ENCODE measurements around the gene SBF2.

Gene SBF2

GRCh38 chr11:10181811-10182210 is 112.2 kb downstream of the SBF2 start:
- TF ChIP-seq, protein P1, sequence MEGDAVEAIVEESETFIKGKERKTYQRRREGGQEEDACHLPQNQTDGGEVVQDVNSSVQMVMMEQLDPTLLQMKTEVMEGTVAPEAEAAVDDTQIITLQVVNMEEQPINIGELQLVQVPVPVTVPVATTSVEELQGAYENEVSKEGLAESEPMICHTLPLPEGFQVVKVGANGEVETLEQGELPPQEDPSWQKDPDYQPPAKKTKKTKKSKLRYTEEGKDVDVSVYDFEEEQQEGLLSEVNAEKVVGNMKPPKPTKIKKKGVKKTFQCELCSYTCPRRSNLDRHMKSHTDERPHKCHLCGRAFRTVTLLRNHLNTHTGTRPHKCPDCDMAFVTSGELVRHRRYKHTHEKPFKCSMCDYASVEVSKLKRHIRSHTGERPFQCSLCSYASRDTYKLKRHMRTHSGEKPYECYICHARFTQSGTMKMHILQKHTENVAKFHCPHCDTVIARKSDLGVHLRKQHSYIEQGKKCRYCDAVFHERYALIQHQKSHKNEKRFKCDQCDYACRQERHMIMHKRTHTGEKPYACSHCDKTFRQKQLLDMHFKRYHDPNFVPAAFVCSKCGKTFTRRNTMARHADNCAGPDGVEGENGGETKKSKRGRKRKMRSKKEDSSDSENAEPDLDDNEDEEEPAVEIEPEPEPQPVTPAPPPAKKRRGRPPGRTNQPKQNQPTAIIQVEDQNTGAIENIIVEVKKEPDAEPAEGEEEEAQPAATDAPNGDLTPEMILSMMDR (IDR thresholded peaks at IDR 0.05; ENCODE audit: insufficient read depth, low read depth, low read length, missing control alignments): no peak

GRCh38 chr11:10164621-10165020 is 129.4 kb downstream of the SBF2 start:
- TF ChIP-seq, protein P1 (IDR thresholded peaks at IDR 0.05; ENCODE audit: insufficient read depth, low read depth, low read length, missing control alignments): no peak
- no peak overlapping the region for H3K4me3 ChIP-seq (ENCODE audit: low read length)
- peak; percentile 8 for DNase-seq (ENCODE audit: low read depth)

More at GRCh38 chr11:10181811-10182210, 112.2 kb downstream of the SBF2 start:
- DNase-seq (ENCODE audit: low read depth): peak; percentile 26
- no peak overlapping the region for H3K4me3 ChIP-seq (ENCODE audit: low read length)

- H3K4me3 ChIP-seq (ENCODE audit: low read length): no peak overlapping the region
- TF ChIP-seq, protein P1 (IDR thresholded peaks at IDR 0.05; ENCODE audit: insufficient read depth, low read depth, low read length, missing control alignments): no peak
- no peak for DNase-seq (ENCODE audit: low read depth)
Measured at GRCh38 chr11:10162222-10162621, 131.8 kb downstream of the SBF2 start.

DNA sequence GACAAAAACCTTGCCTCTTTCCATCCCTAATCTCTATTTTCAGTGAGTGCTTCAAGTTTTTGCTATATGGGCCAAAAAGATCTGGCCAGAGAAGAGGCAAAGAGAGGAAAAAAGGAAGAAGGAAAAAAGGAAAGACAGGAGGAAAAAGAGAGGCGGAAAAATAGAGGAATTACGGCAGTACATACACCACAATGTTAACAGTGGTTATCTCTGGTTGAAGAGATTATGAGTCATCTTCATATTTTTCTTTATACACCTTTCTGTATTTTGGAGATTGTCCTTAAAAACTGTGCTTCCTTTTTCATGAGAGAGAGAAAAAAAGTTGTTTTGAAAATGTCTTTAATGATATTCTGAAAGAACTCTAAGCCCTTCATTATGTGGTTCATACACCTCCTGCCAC is 133.7 kb downstream of the SBF2 start:
- TF ChIP-seq, protein P1 (IDR thresholded peaks at IDR 0.05; ENCODE audit: insufficient read depth, low read depth, low read length, missing control alignments): no peak
- DNase-seq (ENCODE audit: low read depth): no peak
- no peak overlapping the region for H3K4me3 ChIP-seq (ENCODE audit: low read length)

- DNase-seq (ENCODE audit: low read depth): peak; percentile 21
- no peak overlapping the region for H3K4me3 ChIP-seq (ENCODE audit: low read length)
- TF ChIP-seq, protein P1 (IDR thresholded peaks at IDR 0.05; ENCODE audit: insufficient read depth, low read depth, low read length, missing control alignments): no peak
Measured at GRCh38 chr11:10158461-10158860, 135.6 kb downstream of the SBF2 start.

GRCh38 chr11:10155793-10156490 is 138.1 kb downstream of the SBF2 start:
- H3K4me3 ChIP-seq (ENCODE audit: low read length): no peak overlapping the region
- DNase-seq (ENCODE audit: low read depth): peak; percentile 32
- TF ChIP-seq, protein P1 (IDR thresholded peaks at IDR 0.05; ENCODE audit: insufficient read depth, low read depth, low read length, missing control alignments): no peak

DNA sequence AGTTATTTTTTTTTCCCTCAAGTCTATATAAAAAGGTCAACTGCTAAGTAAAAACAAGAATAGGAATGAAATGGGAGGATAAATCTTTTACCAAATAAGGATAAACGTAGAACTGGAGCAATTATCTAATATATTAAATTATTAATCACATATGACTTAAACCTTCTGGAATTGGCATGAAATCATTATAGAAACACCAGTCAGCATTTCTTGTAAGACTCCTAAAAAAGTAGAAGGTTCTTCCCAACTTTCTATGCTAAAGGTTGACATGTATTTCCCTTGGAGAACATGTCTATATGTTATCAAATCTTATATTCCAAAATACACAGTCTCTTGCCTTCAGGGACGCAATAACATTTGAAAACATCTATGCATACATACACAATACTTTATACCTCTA is 143.2 kb downstream of the SBF2 start:
- TF ChIP-seq, protein P1 (IDR thresholded peaks at IDR 0.05; ENCODE audit: insufficient read depth, low read depth, low read length, missing control alignments): no peak
- no peak overlapping the region for H3K4me3 ChIP-seq (ENCODE audit: low read length)
- no peak for DNase-seq (ENCODE audit: low read depth)
